ENCODE data around the gene CDKN2B-AS1.

Gene CDKN2B-AS1

DNA sequence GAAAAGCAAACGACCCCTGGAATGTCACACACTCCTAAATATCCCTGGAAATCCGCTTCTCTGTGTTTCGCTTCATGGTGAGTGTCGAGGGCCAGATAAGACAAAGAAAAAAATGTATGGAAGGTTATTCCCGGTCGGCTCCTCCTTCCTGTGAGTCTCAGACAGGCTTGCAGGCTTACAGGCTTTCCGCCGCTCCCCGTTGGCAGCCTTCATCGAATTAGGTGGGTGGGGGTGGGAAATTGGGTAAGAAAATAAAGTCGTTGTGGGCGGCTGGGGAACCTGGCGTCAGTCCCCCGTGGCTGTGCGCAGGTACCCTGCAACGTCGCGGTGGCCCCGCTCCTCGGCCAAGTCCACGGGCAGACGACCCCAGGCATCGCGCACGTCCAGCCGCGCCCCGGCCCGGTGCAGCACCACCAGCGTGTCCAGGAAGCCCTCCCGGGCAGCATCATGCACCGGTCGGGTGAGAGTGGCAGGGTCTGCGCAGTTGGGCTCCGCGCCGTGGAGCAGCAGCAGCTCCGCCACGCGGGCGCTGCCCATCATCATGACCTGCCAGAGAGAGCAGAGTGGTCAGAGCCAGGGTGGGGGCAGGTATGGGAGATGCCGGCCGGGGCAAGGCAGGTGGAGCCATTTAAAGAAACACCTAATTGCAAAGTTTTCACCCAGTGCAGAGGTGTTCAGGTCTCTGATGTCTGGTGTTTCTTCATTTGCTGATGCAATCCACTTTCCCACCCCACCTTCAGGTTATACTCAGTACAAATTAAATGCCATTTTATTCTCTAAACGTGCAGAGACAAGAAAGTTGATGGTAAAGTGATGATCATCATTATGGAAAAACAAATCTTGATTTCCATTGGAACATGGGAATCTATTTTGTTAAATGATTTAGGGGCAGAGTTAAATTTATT lies 11.4 kb downstream of the CDKN2B-AS1 start:
- Histone ChIP-seq H3K56ac (ENCODE audit: low read length) (peak overlapping the region; percentile 17), H3K23ac (ENCODE audit: low read length) (no peak overlapping the region), H3K4me3 (ENCODE audit: low read length) (no peak overlapping the region), H3K79me2 (ENCODE audit: control insufficient read depth, insufficient read depth, low read length) (no peaks in the 10 kb centered on the region), H3K18ac (ENCODE audit: low read length) (no peak overlapping the region), H3K27me3 (ENCODE audit: insufficient read depth, low read length, poor library complexity) (peaks cover 12% of the 10 kb centered on the region), H2BK15ac (replicated peaks; ENCODE audit: low read depth) (no peak overlapping the region), H4K5ac (ENCODE audit: low read length) (no peak overlapping the region), H4K8ac (ENCODE audit: low read depth, low read length) (no peak overlapping the region), H3K27ac (ENCODE audit: low read depth, low read length) (no peak overlapping the region), H3K4me1 (ENCODE audit: control insufficient read depth, low read depth, low read length) (peaks cover 2% of the 10 kb centered on the region), H3K36me3 (ENCODE audit: control insufficient read depth, insufficient read depth, low read length) (no peaks in the 10 kb centered on the region), H2AK5ac (ENCODE audit: low read length) (no peak overlapping the region), H3K79me1 (ENCODE audit: low read length) (no peaks in the 10 kb centered on the region), H3K4ac (ENCODE audit: low read depth, low read length) (no peak overlapping the region), H2BK5ac (ENCODE audit: low read length) (no peak overlapping the region), H2BK120ac (ENCODE audit: low read depth, low read length) (no peak overlapping the region), H3K4me2 (ENCODE audit: low read length) (peak overlapping the region; percentile 42), H3K9ac (ENCODE audit: low read length) (peak overlapping the region; percentile 33)
- peak; percentile 87 for DNase-seq
- no CpG with 5 or more reads among the region's 44 CpGs for WGBS (ENCODE audit: extremely low coverage, insufficient coverage, low lambda C conversion rate)

DNA sequence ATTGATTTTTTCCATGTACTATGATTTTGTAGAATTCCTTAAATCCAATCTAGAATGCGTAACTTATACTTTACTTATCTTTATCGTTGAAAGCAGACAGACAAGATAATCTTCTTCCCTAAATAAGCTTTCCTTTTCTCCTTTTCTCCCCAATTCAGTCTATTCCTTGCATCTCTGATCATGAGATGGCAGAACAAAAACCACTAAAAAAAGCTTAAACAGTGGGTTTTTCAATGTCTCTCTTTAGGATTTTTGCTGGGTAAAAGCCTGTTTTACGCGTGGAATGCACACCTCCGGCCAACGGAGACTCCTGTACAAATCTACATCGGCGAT lies 13.8 kb downstream of the CDKN2B-AS1 start:
- no peak overlapping the region for H3K23ac ChIP-seq (ENCODE audit: low read length)
- H3K18ac ChIP-seq (ENCODE audit: low read length) = no peak overlapping the region
- no peaks in the 10 kb centered on the region for H3K36me3 ChIP-seq (ENCODE audit: control insufficient read depth, insufficient read depth, low read length)
- H3K79me2 ChIP-seq (ENCODE audit: control insufficient read depth, insufficient read depth, low read length) = no peaks in the 10 kb centered on the region
- no peak overlapping the region for H2BK5ac ChIP-seq (ENCODE audit: low read length)
- no peak for DNase-seq
- peaks cover 12% of the 10 kb centered on the region for H3K27me3 ChIP-seq (ENCODE audit: insufficient read depth, low read length, poor library complexity)
- H3K79me1 ChIP-seq (ENCODE audit: low read length) = no peaks in the 10 kb centered on the region
- no peak overlapping the region for H3K4me3 ChIP-seq (ENCODE audit: low read length)
- no peak overlapping the region for H4K8ac ChIP-seq (ENCODE audit: low read depth, low read length)
- no peak overlapping the region for H3K9ac ChIP-seq (ENCODE audit: low read length)
- WGBS (ENCODE audit: extremely low coverage, insufficient coverage, low lambda C conversion rate) = no CpG with 5 or more reads among the region's 8 CpGs
- no peak overlapping the region for H3K4ac ChIP-seq (ENCODE audit: low read depth, low read length)
- H2BK120ac ChIP-seq (ENCODE audit: low read depth, low read length) = no peak overlapping the region
- H2BK15ac ChIP-seq (replicated peaks; ENCODE audit: low read depth) = no peak overlapping the region
- H3K4me1 ChIP-seq (ENCODE audit: control insufficient read depth, low read depth, low read length) = peaks cover 2% of the 10 kb centered on the region
- H3K4me2 ChIP-seq (ENCODE audit: low read length) = peak overlapping the region; percentile 8
- no peak overlapping the region for H3K27ac ChIP-seq (ENCODE audit: low read depth, low read length)
- H3K56ac ChIP-seq (ENCODE audit: low read length) = no peak overlapping the region
- no peak overlapping the region for H4K5ac ChIP-seq (ENCODE audit: low read length)
- H2AK5ac ChIP-seq (ENCODE audit: low read length) = no peak overlapping the region

DNA sequence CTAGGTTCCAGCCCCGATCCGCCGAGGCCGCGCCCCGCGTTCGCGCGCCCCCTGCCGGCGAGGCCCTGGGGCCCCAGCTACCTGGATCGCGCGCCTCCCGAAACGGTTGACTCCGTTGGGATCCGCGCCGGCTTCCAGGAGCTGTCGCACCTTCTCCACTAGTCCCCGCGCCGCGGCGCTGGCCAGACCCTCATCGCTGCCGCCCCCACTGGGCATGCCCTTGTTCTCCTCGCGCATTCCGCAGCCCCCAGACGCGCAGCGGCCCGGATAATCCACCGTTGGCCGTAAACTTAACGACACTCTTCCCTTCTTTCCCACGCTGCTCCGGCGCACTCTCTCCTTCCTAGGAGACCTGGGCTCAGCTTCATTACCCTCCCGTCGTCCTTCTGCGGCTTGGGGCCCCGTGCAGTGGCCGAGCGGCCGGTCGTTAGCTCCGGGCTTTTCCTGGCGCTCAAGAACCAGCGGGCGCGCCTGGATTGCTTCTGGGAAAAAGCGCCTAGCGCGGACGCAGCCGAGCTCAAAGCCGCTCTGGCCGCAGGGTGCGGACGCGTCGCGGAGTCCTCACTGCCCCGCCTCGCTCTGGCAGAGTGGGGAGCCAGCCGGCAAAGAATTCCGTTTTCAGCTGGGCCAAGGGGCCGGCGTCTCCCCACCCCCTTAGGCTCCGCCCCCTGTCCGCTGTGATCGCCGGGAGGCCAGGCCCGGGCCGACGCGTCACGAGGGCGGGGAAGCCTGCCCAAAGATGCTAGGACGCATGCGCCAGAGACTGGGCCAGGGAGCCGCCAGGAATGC lies 14.3 kb downstream of the CDKN2B-AS1 start, which contains the start of gene CDKN2B:
Gene CDKN2B (minus strand): TSS at position 589 of the 789 bp plus-strand sequence. CDS start 352 bp downstream, at position 237.
- DNase-seq = peak; percentile 96
- Histone ChIP-seq H3K56ac (ENCODE audit: low read length) (peak within 1 kb of the TSS; percentile 85), H3K4ac (ENCODE audit: low read depth, low read length) (no peak within 1 kb of the TSS), H3K9ac (ENCODE audit: low read length) (peak within 1 kb of the TSS; percentile 56), H2AK5ac (ENCODE audit: low read length) (no peak within 1 kb of the TSS), H2BK120ac (ENCODE audit: low read depth, low read length) (no peak within 1 kb of the TSS), H3K36me3 (ENCODE audit: control insufficient read depth, insufficient read depth, low read length) (no peaks in the 10 kb centered on the region), H3K4me2 (ENCODE audit: low read length) (peak within 1 kb of the TSS; percentile 96), H3K27me3 (ENCODE audit: insufficient read depth, low read length, poor library complexity) (peaks cover 10% of the 10 kb centered on the region), H2BK5ac (ENCODE audit: low read length) (no peak within 1 kb of the TSS), H3K79me2 (ENCODE audit: control insufficient read depth, insufficient read depth, low read length) (no peaks in the 10 kb centered on the region), H4K5ac (ENCODE audit: low read length) (no peak within 1 kb of the TSS), H3K27ac (ENCODE audit: low read depth, low read length) (peak within 1 kb of the TSS; percentile 58), H3K4me1 (ENCODE audit: control insufficient read depth, low read depth, low read length) (peaks cover 2% of the 10 kb centered on the region), H3K79me1 (ENCODE audit: low read length) (no peaks in the 10 kb centered on the region), H3K4me3 (ENCODE audit: low read length) (peak within 1 kb of the TSS; percentile 64), H4K8ac (ENCODE audit: low read depth, low read length) (no peak within 1 kb of the TSS), H3K18ac (ENCODE audit: low read length) (peak within 1 kb of the TSS; percentile 7), H3K23ac (ENCODE audit: low read length) (no peak within 1 kb of the TSS), H2BK15ac (replicated peaks; ENCODE audit: low read depth) (no peak within 1 kb of the TSS)
- no CpG with 5 or more reads among the region's 86 CpGs for WGBS (ENCODE audit: extremely low coverage, insufficient coverage, low lambda C conversion rate)

DNA sequence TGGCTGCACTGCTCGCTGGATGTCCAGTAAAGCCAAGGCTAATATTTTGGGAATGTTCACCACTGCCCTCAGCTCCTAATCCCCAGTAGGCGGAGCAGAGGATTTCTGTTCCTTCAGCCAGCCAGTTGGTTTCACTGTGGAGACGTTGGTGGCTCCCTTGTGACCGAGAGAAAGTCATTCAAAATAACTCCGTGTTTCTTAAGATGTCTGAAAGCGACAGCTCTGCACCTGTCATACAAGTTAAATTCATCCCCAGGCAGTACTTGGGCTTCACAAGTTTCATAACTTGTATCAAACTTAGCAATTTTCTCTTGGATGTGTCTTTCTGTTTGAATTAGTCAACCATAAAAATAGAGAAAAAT lies 14.9 kb downstream of the CDKN2B-AS1 start:
- Histone ChIP-seq H3K27ac (ENCODE audit: low read depth, low read length) (no peak overlapping the region), H2BK15ac (replicated peaks; ENCODE audit: low read depth) (no peak overlapping the region), H3K4ac (ENCODE audit: low read depth, low read length) (no peak overlapping the region), H3K4me2 (ENCODE audit: low read length) (peak overlapping the region; percentile 80), H2BK5ac (ENCODE audit: low read length) (no peak overlapping the region), H4K5ac (ENCODE audit: low read length) (no peak overlapping the region), H3K23ac (ENCODE audit: low read length) (no peak overlapping the region), H2BK120ac (ENCODE audit: low read depth, low read length) (no peak overlapping the region), H3K4me1 (ENCODE audit: control insufficient read depth, low read depth, low read length) (peaks cover 2% of the 10 kb centered on the region), H4K8ac (ENCODE audit: low read depth, low read length) (no peak overlapping the region), H3K18ac (ENCODE audit: low read length) (no peak overlapping the region), H3K9ac (ENCODE audit: low read length) (peak overlapping the region; percentile 46), H3K36me3 (ENCODE audit: control insufficient read depth, insufficient read depth, low read length) (no peaks in the 10 kb centered on the region), H3K4me3 (ENCODE audit: low read length) (no peak overlapping the region), H3K79me2 (ENCODE audit: control insufficient read depth, insufficient read depth, low read length) (no peaks in the 10 kb centered on the region), H3K27me3 (ENCODE audit: insufficient read depth, low read length, poor library complexity) (peaks cover 7% of the 10 kb centered on the region), H2AK5ac (ENCODE audit: low read length) (no peak overlapping the region), H3K79me1 (ENCODE audit: low read length) (no peaks in the 10 kb centered on the region), H3K56ac (ENCODE audit: low read length) (peak overlapping the region; percentile 78)
- DNase-seq = no peak
- no CpG with 5 or more reads among the region's 6 CpGs for WGBS (ENCODE audit: extremely low coverage, insufficient coverage, low lambda C conversion rate)

DNA sequence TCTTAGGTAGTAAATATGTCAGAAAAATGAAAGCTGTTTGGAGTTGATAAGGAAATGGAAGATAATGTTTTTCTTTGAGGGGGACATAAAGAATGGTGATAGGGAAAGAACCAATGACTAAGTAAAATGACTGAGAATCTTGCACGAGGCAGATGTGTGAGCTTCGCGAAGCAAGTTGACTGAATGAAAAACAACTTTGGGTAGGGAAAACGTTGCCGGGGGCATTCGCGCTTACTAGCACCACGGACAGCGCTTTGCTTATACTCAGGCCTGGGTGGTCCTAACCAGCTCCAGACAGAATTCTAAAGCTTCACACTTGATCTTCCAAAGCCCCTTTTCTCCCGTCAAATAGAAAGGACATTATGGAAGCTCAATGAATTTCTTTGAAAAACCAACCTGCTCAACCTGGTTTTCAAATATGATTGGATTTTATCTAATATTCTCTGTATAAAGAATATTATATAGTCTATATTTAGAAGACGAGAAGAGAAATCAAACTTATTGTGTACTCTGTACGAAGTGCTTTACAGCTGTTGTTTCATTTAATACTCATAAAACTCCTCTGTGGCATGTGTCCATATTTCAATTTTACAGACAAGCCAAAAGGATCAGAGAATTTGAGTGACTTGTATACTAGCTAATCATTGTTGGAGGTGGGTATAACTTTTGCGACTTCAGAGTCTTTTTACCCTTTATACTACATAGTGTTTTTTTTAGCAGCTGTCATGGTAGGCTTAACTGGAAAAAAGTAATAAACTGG lies 16.5 kb downstream of the CDKN2B-AS1 start:
- Histone ChIP-seq H3K36me3 (ENCODE audit: control insufficient read depth, insufficient read depth, low read length) (no peaks in the 10 kb centered on the region), H3K27me3 (ENCODE audit: insufficient read depth, low read length, poor library complexity) (no peaks in the 10 kb centered on the region), H3K79me2 (ENCODE audit: control insufficient read depth, insufficient read depth, low read length) (no peaks in the 10 kb centered on the region), H3K9ac (ENCODE audit: low read length) (no peak overlapping the region), H3K18ac (ENCODE audit: low read length) (no peak overlapping the region), H3K27ac (ENCODE audit: low read depth, low read length) (no peak overlapping the region), H3K56ac (ENCODE audit: low read length) (no peak overlapping the region), H2BK5ac (ENCODE audit: low read length) (no peak overlapping the region), H2BK15ac (replicated peaks; ENCODE audit: low read depth) (no peak overlapping the region), H4K8ac (ENCODE audit: low read depth, low read length) (no peak overlapping the region), H3K4me3 (ENCODE audit: low read length) (no peak overlapping the region), H4K5ac (ENCODE audit: low read length) (no peak overlapping the region), H2BK120ac (ENCODE audit: low read depth, low read length) (no peak overlapping the region), H3K4me2 (ENCODE audit: low read length) (no peak overlapping the region), H3K23ac (ENCODE audit: low read length) (no peak overlapping the region), H3K4ac (ENCODE audit: low read depth, low read length) (no peak overlapping the region), H3K79me1 (ENCODE audit: low read length) (no peaks in the 10 kb centered on the region), H2AK5ac (ENCODE audit: low read length) (no peak overlapping the region), H3K4me1 (ENCODE audit: control insufficient read depth, low read depth, low read length) (no peaks in the 10 kb centered on the region)
- no CpG with 5 or more reads among the region's 13 CpGs for WGBS (ENCODE audit: extremely low coverage, insufficient coverage, low lambda C conversion rate)
- DNase-seq = peak; percentile 67

All from mesendoderm (in vitro differentiated cells).